Caki2 (cell line): Measurements from ENCODE around the gene TAS2R16. TPM values are rescaled to one million over a fixed set of nuclear protein-coding genes. Genes with fewer than 3 reads are reported as not detected.
A peak's percentile ranks its signal among the peaks of the same experiment; 100 is the strongest.

Experiments
- DNase-seq: peaks from one replicate; pipeline ENCODE4 v3.0.0-alpha.2; 2015; ENCODE audit warnings: low read depth
- in situ Hi-C: cut with HindIII; loops from 2 replicates; pipeline ENCODE4 v1.10.0; 2016; ENCODE audit warnings: low sequenced_read_pairs, low pct_unique_long_range_greater_than_20kb, mixed read lengths
- total RNA-seq: library from RNA; depleted of rRNA; stranded (reverse); fragments of >200 nt; shearing (Covaris generic); gene quantifications from 2 replicates; pipeline ENCODE4 v1.2.3, GENCODE V29; 2014; ENCODE audit warnings: low replicate concordance; rRNA removed

TAS2R16 gene
- total RNA-seq: not detected in 2 replicates

GRCh38 chr7:122995600-122995999 lies at the start of gene TAS2R16:
Gene TAS2R16 (minus strand): TSS chr7:122995700. CDS start chr7:122995634, 66 bp downstream.
- in situ Hi-C loops: no loop called here
- no peak for DNase-seq

- in situ Hi-C loops: no loop called here
- DNase-seq: no peak
Measured at GRCh38 chr7:123043642-123044041, 48.1 kb upstream of the TAS2R16 start.

- in situ Hi-C loops: no loop called here
- no peak for DNase-seq
Measured at GRCh38 chr7:123041101-123041500, 45.6 kb upstream of the TAS2R16 start.

GRCh38 chr7:123039269-123039668 lies 43.8 kb upstream of the TAS2R16 start:
- DNase-seq: no peak
- in situ Hi-C loops: no loop called here

GRCh38 chr7:123034106-123034505 lies 38.6 kb upstream of the TAS2R16 start:
- no peak for DNase-seq

GRCh38 chr7:123030631-123031030 lies 35.1 kb upstream of the TAS2R16 start:
- in situ Hi-C loops: no loop called here

More at GRCh38 chr7:123034106-123034505, 38.6 kb upstream of the TAS2R16 start:
- in situ Hi-C loops: no loop called here

GRCh38 chr7:123028339-123028738 lies 32.8 kb upstream of the TAS2R16 start:
- no peak for DNase-seq
- in situ Hi-C loops: no loop called here

More at GRCh38 chr7:123030631-123031030, 35.1 kb upstream of the TAS2R16 start:
- no peak for DNase-seq

GRCh38 chr7:123026251-123026650 lies 30.8 kb upstream of the TAS2R16 start:
- no peak for DNase-seq
- in situ Hi-C loops: no loop called here

GRCh38 chr7:123024989-123025758 lies 29.7 kb upstream of the TAS2R16 start:
- in situ Hi-C loops: no loop called here
- DNase-seq: peak; percentile 0

- no peak for DNase-seq
- in situ Hi-C loops: no loop called here
Measured at GRCh38 chr7:123023126-123023525, 27.6 kb upstream of the TAS2R16 start.

- in situ Hi-C loops: no loop called here
- no peak for DNase-seq
Measured at GRCh38 chr7:123022576-123022975, 27.1 kb upstream of the TAS2R16 start.

- no peak for DNase-seq
- in situ Hi-C loops: no loop called here
Measured at GRCh38 chr7:123012435-123012834, 16.9 kb upstream of the TAS2R16 start.

- DNase-seq: no peak
- in situ Hi-C loops: no loop called here
Measured at GRCh38 chr7:123011766-123012369, 16.4 kb upstream of the TAS2R16 start.

- in situ Hi-C loops: no loop called here
Measured at GRCh38 chr7:123004931-123005330, 9.4 kb upstream of the TAS2R16 start.

GRCh38 chr7:123003539-123004126 lies 8.1 kb upstream of the TAS2R16 start:
- in situ Hi-C loops: no loop called here
- DNase-seq: no peak

More at GRCh38 chr7:123004931-123005330, 9.4 kb upstream of the TAS2R16 start:
- DNase-seq: no peak

- DNase-seq: no peak
- in situ Hi-C loops: no loop called here
Measured at GRCh38 chr7:122989577-122989976, 5.9 kb downstream of the TAS2R16 start.

GRCh38 chr7:122989041-122989440 lies 6.5 kb downstream of the TAS2R16 start:
- in situ Hi-C loops: no loop called here
- no peak for DNase-seq

GRCh38 chr7:122988333-122988732 lies 7.2 kb downstream of the TAS2R16 start:
- in situ Hi-C loops: no loop called here
- no peak for DNase-seq

GRCh38 chr7:122987463-122987862 lies 8.0 kb downstream of the TAS2R16 start:
- in situ Hi-C loops: no loop called here
- DNase-seq: no peak
